ENCODE measurements around the gene STXBP6.

DNA sequence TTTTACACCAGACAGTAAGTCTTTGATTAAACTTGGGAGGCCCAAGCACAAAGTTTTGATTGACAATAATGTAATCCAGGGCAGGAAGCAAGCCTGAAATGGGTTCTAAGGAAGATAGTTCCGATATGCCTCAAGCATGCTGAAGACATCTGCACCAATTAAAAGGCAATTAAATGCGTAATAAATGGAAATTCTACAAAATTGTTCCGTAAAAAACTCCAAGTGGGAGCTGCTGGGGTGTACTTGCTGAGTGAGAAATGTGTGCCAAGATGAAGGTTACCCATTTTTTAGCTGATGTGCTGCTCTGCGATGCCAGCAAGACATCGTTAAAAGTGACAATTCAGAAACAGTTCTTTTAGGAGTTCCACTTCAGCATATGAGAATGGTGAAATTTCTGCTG is 269.7 kb downstream of the STXBP6 start:
- TF ChIP-seq, protein P1, sequence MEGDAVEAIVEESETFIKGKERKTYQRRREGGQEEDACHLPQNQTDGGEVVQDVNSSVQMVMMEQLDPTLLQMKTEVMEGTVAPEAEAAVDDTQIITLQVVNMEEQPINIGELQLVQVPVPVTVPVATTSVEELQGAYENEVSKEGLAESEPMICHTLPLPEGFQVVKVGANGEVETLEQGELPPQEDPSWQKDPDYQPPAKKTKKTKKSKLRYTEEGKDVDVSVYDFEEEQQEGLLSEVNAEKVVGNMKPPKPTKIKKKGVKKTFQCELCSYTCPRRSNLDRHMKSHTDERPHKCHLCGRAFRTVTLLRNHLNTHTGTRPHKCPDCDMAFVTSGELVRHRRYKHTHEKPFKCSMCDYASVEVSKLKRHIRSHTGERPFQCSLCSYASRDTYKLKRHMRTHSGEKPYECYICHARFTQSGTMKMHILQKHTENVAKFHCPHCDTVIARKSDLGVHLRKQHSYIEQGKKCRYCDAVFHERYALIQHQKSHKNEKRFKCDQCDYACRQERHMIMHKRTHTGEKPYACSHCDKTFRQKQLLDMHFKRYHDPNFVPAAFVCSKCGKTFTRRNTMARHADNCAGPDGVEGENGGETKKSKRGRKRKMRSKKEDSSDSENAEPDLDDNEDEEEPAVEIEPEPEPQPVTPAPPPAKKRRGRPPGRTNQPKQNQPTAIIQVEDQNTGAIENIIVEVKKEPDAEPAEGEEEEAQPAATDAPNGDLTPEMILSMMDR (IDR thresholded peaks at IDR 0.05) = no peak
- TF ChIP-seq POLR2A (IDR thresholded peaks at IDR 0.05) = no peak
- TF ChIP-seq POLR2AphosphoS5 (IDR thresholded peaks at IDR 0.05) = no peak
- no peak for TF ChIP-seq EP300 (IDR thresholded peaks at IDR 0.05; ENCODE audit: low read depth)
